Activated CD4-positive, CD25-positive, alpha-beta regulatory T cell treated with anti-CD3 and anti-CD28 coated beads, Interleukin-2, amount 50 U/mL, for 24 hours (primary cell): ENCODE results near the gene AGBL1.

Source experiments
- ATAC-seq, 2 donors: fragments of 150-1000 bp; cut with Tn5 transposase; one replicate each; pipeline ENCODE4 v1.10.0; 2021; ENCODE audit warnings: mild to moderate bottlenecking in 1 of 2, moderate library complexity in 1 of 2

Gene AGBL1

DNA sequence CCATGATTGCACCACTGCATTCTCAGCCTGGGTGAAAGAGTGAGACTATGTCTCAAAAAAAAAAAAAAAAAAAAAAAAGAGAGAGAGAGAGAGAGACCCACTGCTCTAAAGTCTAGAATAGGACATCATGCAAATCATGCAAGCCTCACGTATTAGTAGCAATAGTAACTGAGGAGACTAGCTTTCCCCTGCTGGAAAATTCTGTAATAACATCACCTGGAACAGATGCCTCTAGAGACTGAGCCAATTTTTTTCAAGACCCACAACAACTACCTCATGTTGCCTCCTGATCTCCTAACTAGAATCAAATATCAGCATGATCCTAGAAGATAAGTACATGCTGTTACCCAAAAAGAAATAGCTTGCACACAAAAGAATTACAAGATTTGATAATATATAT is 461.9 kb downstream of the AGBL1 start:
- no peak for ATAC-seq

DNA sequence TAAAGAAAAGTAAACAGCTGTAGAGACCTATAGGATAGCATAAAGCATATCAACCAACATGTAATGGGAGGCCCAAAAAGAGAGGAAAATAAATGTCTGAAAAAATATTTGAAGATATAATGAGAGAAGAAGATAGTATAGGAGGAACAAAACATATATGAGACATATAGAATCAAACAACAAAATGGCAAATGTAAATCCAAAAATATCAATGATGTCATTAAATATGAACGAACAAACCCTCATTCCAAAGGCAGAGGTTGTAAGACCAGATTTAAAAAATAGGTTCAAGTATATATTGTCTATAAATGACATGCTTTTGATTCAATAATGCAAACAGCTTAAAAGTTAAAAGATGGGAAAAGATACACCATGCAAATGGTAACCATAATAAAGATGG is 470.4 kb downstream of the AGBL1 start:
- no peak for ATAC-seq

DNA sequence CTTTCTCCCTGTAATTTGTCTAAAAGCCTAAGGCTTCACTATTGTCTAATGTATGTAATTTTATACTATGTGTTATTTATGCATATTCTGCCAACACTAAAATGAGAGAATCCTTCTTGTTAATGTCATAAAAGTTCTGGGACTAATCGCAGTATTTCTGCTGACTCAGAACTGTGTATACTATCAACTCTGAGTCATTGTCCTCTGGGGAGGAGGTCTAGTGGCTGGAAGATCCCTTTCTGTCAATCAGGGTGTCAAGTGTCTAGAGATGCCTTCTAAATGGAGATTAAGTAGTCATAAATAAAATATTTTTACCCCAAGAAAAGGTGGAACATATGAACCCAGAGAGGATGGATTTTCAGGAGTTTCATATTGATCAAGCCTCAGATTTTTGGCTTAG is 473.4 kb downstream of the AGBL1 start:
- ATAC-seq = no peak

DNA sequence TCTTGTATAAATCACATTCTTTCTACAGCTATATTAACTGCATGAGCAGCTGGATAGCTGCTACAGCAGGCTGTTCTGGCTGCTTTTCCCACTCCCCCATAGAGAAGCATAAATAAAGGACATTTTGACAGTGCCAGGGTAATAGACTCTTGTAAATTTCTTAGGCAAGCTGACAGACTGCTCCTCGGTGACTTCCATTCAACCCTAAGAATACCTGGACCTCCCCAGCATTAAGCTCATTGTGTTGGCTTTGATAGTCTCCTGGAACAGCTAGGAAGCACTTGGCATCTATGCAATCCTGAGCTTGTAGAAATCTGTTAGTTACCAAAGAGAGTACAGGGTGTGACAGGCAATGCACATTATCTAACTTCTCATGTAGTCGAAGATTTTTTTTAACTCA is 475.4 kb downstream of the AGBL1 start:
- ATAC-seq = no peak

DNA sequence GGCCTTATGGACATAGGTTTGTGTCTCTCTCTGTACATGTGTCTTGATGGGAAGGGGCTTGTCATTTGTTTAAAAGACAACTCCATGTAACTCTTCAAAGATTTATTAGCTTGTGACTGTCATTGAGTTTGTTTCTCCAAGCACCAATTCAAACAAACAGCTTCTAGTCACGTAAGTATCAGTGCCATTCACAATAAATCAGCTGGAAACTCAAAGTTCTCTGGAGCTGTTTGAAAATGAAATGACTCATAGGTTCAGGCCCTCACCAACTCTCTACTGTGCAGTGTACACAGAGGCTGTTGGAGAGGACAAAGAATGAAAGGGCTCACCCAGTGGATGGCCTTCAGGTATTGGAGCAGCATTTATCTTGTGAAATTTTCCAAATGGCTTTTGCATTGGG is 476.3 kb downstream of the AGBL1 start:
- no peak for ATAC-seq

DNA sequence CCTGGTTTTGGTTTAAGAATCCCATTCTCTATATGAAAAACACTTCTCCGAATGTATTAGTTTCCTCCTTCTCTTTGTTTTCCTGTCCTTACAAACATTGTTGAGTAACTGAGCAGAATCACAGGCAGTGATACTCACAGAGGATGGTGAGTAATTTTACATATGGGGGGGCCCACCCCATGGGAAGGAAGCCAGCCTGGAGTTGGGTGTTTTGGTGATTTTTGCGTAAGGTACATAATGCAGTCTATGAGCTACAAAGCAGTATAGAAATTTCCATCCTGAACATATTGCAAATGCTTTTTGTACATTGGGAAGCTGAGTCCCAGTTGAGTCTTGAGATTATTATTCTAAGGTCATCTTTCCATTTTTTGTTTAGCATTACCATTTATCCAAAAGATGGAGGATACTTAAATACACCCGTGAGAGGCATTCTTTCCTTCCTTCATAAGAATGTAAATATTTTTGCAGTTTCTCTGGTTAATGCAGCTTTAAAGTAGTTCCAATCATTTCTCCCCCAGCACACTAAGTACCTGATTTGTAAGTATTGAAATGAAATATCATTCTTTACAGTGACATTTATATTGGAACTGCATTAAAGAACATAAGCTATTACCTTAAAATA is 476.8 kb downstream of the AGBL1 start:
- ATAC-seq = no peak

DNA sequence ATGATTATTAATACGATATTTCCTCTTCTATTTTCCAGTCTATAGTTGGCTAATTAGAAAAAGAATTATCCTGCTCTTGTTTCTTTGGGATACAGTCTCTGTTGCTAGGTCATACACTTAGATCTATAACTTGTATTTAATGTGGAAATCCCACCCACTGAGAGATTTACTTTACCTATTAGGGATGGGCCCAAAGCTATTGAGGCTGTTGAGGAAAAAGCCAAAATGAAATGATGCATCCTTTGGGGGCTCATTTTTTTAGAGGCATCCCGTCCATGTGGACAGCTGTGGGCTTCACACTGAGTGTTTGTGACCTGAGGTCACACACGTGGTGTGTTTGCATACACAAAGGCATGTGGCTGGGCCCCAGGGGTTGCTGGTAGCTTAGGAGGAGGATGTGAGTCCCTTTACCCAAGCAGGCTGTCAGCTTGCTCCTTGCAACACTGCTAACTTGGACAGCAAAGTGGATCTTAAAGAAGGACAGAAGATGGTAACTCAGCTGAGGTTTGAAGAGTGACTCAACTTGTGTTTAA is 477.4 kb downstream of the AGBL1 start:
- no peak for ATAC-seq

DNA sequence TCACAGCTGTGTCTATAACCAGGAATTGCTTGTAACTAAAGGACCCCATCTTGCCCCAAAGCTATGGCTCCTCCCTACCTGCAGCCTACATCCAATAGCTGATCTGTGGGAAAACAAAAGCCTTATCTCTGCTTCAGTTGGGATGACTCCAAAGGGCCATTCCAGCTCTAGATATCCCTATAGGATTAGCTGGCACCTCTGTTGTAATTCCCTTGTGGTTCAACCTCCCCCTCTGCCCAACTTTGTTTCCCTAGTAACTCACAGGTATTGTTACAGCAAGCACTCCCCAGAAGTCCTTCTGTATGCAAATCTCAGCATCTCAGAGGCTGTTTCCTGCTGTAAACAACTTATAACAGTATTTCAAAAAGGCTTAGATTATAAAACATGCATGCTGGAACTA is 478.6 kb downstream of the AGBL1 start:
- ATAC-seq = no peak

DNA sequence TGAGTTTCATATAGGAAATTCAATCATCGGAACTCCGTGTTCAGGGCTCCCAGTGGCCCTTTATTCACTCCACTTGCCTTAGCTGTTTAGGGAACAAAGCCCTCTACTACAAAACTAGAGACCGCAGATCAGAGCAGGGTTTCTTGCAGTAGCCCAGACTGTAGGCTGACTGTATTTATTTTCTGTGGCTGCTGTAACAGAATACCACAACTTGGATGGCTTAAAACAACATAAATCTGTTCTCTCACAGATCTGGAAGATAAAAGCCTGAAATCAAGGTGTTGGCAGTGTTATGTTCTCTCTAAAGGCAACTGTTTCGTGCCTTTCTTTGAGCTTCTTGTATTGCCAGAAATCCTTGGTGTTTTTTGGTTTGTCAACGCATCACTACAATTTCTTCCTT is 479.0 kb downstream of the AGBL1 start:
- no peak for ATAC-seq

DNA sequence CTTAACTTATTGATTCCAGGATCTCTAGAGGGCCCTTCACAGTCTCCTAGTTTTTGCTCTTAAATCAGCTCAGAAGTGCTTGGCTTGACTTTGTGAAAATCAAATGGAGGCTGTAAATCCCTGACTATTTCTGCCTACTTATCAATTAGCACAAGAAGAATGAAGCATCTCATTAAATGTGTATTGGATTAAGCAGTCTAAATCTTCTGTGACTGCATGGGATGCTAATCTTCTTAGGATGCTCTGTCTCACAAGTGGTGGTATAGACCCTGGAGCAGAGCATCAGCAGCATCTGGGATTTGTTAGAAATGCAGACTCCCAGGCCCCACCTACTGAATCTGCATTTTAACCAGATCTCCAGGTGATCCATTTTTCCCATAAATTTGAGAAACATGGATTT is 488.7 kb downstream of the AGBL1 start:
- no peak for ATAC-seq

DNA sequence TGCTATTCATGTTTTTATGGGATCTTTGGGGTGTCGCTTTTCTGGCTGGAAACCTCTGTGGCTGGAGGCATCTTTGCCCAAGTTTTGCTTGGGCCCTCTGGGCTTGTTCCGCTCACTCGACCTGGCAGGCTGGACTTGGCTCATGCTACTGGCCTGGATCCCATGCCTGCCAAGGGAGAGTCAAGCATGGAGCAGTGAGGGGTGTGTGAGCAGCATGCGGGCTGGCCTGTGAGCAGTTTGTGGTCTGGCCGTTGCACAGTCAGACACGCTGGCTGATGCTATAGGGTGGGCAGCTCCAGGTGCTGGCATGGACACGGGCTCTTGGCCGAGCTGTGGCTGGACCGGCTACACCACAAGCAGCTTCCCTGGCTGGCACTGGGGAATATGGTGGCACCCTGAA is 491.1 kb downstream of the AGBL1 start:
- no peak for ATAC-seq

DNA sequence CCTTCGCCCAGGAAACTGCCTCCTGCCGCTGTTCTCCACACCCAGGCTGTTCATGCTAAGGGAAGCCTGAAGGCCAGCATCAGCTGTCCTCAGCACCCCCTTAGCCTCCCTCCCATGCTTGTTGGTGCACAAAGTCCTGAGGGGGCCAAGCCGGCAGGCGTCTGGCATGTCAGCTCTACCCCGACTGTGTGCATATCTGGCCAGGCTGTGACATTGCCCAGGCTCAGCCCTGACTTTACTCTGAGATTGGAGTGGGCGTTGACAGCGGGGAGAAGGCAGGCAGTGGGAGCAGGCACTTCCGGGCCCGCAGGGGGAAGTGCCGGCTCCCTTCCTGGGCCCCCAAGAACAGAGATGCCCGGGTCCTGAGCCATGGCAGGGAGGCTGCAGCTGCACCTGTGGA is 492.2 kb downstream of the AGBL1 start:
- no peak for ATAC-seq

DNA sequence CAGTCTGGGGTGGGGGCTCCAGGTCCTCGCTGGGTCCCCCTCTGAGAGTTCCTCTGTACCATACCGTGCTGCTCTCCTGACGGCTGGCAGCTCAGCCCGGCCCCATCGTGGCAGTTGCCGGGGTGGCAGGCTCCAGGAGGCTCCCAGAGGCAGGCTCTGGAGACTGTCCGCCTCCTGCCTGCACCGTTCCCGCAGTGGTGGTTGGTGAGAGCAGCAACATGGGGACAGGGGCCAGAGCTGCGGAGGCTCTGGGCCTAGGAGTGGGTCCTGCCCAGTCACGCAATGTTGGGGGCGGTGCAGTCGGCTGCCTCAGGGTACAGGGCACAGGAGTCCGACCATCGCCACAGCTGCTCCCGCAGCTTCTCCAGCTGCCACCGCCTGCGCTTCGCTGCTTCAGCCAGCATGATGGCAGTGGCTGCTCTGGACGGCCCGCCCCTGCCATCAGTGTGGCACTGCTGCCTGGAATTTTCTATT is 492.7 kb downstream of the AGBL1 start:
- ATAC-seq = no peak

DNA sequence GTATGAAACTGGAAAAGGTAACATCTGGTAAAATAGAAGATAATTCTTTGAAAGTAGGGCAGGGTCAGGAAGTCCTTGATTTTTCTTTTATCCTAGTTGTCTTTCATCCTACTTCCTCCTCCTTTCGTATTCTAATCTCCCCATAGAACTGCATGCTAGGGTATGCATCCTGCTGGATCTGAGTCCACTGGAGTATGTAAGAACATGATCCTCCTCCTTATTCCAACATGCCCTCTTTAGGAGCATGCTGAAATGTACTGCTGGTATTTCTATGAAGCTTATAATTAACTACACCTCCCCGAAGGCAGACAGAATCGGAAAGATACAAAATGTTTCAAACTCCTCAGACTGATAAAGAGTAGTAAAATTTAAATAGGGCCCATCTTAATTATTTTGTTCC is 493.8 kb downstream of the AGBL1 start:
- no peak for ATAC-seq

DNA sequence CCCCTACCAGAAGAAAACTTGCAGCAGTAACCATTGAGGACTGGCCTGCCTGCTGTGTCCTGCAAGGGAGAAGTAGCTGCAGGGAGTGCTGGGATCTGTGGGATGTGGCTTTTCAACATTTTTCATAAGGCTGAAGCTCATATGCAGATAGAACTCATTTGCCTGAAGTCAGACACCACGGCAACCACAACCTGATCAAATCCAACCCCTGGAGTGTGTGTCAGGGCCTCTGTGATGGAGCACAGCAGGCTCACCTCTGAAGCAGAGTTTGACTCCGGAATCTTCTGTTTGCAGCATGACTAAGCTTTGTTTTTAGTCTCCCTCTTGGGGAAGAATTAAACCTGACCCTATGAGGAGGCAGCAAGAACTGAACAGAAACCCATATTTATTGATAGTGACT is 508.7 kb downstream of the AGBL1 start:
- no peak for ATAC-seq

DNA sequence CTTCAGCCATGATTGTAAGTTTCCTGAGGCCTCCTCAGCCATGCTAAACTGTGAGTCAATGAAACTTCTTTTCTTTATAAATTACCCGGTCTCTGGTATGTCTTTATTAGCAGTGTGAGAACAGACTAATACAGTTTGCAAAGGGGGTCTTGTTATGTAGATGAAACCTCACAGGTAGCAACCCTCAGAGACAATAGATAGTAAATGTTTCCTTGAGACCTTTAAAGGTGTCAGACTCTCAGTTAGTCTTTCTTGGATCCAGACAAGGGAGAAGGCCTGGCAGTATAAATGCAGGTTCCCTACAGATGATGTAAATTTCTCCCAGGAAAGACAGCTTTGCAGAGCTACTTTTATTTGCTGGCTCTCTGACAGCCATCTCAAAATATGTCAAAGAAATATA is 510.8 kb downstream of the AGBL1 start:
- no peak for ATAC-seq

DNA sequence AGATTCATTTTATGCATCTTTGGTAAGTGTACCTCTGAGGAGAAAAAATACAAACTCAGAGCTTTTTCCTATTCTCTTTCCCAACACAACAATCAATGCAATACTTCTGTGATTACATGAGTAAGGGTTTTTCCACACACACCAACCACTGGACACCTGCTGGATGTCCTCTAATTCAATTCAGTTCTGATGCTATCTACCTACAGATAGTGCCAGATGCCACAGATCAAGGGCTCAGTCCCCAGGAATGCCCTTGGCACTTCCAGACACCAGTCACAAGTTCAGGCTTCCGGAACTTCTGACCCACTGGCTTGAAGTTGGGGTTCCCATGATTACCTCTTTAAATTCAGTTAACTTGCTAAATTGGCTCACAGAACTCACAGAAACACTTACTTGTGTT is 511.5 kb downstream of the AGBL1 start:
- ATAC-seq = no peak

DNA sequence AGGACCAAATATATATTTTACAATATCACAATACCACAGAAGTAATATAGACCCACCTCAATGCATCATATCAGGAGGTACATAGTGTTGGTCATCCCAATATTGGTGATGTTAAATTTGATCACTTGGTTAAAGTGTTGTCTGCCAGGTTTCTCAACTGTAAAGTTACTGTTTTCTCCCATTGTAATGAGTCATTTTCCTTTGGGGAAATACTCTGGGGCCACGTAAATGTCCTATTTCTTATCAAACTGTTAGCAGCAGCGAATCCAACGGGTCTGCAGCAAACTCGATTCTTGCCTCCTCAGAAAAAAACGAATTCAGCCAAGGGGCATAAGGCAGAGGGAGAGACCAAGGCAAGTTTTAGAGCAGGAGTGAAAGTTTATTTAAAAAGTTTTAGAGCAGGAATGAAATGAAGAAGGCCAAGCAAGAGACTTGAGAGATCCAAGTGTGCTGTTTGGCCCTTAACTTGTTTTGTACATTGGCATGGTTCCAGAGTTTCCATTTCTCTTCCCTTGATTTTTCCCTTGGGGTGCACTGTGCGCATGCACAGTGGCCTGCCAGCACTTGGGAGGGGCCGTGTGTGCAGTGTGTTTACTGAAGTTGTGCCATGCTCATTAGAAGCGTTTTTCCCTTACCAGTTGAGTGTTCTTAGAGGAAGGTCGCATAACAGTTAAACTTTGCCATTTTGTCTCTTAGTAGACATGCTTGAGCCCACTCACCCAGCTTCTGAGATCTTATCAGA is 512.5 kb downstream of the AGBL1 start:
- ATAC-seq = no peak

DNA sequence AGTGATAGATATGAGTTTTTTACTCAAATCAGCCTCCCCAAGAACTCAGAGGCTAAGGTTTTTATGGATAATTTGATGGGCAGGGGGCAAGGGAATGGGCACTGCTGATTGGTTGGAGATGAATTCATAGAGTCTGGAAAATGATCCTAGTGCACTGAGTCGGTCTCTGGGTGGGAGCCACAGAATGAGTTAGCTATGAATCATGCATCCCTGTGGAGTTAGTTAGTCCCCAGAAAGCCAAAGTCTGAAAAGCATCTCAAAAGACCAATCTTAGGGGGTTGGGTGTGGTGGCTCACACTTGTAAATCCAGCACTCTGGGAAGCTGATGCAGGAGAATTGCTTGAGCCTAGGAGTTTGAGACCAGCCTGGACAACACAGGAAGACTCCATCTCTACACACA is 516.1 kb downstream of the AGBL1 start:
- ATAC-seq = no peak

DNA sequence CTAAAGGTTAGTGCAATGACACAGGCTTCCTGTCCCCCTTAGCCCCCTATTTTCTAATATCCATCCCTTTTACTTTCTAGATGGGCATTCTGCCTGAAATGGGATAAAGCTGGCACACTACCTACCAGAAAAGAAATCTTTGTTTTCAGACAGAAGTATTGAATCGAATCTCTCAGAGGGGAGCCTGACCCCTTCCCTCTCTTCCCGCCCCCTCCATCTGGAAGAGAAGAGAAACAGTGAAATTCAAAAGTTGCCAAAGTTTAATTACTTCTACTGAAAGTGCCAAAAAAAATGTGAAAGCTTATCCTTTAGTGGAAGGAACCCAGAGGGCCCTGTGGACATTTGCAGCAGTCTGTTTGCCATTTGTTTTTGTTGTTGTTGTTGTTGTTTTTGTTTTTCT is 523.8 kb downstream of the AGBL1 start:
- no peak for ATAC-seq

DNA sequence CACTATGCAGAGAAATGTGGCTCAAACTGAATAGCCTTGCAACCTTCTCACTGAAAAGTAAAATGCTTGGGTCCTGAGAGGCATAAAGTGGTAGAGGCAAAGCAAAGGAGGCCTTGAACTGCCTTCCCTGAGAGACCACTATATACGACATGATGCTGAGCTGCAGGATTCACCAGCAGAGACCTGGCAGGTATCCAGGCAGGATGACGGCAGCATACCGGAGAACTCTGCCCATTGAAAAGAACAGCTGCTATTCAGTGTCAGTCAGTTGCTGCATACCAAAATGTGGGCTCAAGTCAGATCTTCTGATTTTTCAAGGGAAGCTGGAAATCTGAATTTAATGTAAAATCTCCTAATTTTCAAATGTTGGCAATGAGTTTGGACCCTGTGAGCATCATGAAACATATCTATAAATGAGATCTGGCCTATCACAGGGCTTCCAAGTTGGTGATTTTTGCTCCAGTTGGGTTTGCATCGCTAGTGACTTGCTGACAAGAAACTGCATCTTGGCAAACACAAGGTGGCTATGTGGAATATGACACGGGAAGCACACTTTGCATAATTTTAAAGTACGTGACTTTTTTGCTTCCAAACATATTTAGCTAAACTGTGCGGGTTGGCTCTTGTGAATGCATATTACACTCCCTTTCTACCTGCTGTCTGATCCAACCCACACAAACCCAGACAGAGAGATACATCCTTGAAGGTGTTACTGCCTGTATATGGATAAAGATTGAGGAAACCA is 529.0 kb downstream of the AGBL1 start:
- no peak for ATAC-seq

DNA sequence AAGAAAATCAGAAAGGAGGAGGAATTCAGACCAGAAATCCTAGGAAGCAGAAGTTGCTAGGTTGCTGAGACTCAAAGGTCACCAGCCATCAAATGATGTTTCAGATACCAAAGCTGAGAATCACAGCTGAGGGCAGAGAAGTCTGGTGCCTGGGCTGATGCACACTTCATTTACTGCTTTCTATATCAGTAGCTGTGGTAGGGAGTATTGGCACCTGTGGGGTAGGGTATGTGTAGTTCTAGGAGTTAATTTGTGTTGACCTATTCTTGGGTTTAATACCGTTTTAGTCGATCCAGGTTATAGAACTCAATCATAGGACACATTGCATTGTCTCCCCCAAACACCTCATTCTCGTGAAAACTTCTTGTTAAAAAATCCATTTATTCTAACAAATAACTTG is 529.6 kb downstream of the AGBL1 start:
- no peak for ATAC-seq

DNA sequence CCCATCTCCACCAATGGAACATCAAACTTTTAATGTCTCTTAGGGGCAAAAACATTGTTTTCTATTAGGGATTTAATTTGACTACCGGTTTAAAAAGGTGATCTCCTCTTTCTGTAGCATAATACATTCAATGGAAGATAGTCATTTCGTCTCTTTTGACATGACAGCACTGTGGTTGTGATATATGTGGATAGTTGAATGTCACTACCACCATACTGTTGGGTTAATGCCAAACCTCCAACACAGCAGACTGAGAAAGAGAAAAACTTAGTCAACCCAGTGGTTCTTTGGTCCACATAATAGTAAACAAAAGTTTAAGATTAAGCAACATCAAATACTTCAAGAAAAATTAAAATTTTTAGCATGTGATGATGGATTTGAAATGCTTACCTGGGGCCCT is 530.4 kb downstream of the AGBL1 start:
- peak; percentile 25 to 52 for ATAC-seq
